ENCODE results near the gene SDK1. TPM values are rescaled to one million over a fixed set of nuclear protein-coding genes. Genes with fewer than 3 reads are reported as not detected.
A peak's percentile ranks its signal among the peaks of the same experiment; 100 is the strongest.

SDK1 gene
- total and polyA plus RNA-seq, 2 experiments from 2014 or later: 2.1 to 10.0 TPM

DNA sequence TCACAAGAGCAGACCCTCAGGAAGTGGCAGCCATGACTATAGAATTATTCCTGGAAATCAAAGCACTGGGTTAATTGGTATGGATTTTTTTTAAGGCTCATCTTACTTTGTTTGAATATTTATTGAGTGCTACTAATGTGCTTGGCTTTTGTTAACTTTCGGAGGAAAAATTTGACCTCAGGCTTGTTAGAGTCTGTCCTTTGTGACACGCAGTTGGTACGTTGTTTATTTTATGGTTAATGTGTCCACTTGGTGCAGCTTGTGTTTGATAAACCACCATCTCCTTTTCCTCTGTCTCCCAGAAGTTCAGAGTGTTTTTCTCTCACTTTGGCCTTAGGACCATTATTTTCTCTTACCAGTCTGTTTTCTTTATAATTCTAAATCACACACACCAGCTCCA, 268.6 kb downstream of the SDK1 start:
- TF ChIP-seq EZH2 (IDR thresholded peaks at IDR 0.05; ENCODE audit: low read depth, unreplicated experiment): no peak
- no peak for TF ChIP-seq STAT1 (IDR thresholded peaks at IDR 0.05; ENCODE audit: unreplicated experiment)
- TF ChIP-seq EZH2phosphoT487 (IDR thresholded peaks at IDR 0.05; ENCODE audit: unreplicated experiment): no peak
- TF ChIP-seq, protein P1, sequence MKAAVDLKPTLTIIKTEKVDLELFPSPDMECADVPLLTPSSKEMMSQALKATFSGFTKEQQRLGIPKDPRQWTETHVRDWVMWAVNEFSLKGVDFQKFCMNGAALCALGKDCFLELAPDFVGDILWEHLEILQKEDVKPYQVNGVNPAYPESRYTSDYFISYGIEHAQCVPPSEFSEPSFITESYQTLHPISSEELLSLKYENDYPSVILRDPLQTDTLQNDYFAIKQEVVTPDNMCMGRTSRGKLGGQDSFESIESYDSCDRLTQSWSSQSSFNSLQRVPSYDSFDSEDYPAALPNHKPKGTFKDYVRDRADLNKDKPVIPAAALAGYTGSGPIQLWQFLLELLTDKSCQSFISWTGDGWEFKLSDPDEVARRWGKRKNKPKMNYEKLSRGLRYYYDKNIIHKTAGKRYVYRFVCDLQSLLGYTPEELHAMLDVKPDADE (IDR thresholded peaks at IDR 0.05): no peak
- TF ChIP-seq, protein P2, sequence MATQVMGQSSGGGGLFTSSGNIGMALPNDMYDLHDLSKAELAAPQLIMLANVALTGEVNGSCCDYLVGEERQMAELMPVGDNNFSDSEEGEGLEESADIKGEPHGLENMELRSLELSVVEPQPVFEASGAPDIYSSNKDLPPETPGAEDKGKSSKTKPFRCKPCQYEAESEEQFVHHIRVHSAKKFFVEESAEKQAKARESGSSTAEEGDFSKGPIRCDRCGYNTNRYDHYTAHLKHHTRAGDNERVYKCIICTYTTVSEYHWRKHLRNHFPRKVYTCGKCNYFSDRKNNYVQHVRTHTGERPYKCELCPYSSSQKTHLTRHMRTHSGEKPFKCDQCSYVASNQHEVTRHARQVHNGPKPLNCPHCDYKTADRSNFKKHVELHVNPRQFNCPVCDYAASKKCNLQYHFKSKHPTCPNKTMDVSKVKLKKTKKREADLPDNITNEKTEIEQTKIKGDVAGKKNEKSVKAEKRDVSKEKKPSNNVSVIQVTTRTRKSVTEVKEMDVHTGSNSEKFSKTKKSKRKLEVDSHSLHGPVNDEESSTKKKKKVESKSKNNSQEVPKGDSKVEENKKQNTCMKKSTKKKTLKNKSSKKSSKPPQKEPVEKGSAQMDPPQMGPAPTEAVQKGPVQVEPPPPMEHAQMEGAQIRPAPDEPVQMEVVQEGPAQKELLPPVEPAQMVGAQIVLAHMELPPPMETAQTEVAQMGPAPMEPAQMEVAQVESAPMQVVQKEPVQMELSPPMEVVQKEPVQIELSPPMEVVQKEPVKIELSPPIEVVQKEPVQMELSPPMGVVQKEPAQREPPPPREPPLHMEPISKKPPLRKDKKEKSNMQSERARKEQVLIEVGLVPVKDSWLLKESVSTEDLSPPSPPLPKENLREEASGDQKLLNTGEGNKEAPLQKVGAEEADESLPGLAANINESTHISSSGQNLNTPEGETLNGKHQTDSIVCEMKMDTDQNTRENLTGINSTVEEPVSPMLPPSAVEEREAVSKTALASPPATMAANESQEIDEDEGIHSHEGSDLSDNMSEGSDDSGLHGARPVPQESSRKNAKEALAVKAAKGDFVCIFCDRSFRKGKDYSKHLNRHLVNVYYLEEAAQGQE (IDR thresholded peaks at IDR 0.05; ENCODE audit: unreplicated experiment): no peak
- no peak for TF ChIP-seq POLR2AphosphoS5 (IDR thresholded peaks at IDR 0.05; ENCODE audit: low read depth)
- no peaks in the 10 kb centered on the region for H3F3A ChIP-seq (replicated peaks; ENCODE audit: low read depth)
- no peak overlapping the region for H3K4me3 ChIP-seq
- DNase-seq (ENCODE audit: low spot score) (no peak), ATAC-seq (no peak)
- H3K4me2 ChIP-seq: no peak overlapping the region
- H3K4me1 ChIP-seq (ENCODE audit: insufficient read depth): peaks cover 14% of the 10 kb centered on the region
- H3K4me1 Mint-ChIP-seq: peaks cover 16% of the 10 kb centered on the region
- H3K27me3 ChIP-seq (ENCODE audit: insufficient read depth): no peaks in the 10 kb centered on the region
- no peaks in the 10 kb centered on the region for H3K9me3 Mint-ChIP-seq
- H3K4me3 Mint-ChIP-seq: no peak overlapping the region
- no peaks in the 10 kb centered on the region for H4K20me1 ChIP-seq (replicated peaks; ENCODE audit: insufficient read depth)
- H3K27ac Mint-ChIP-seq: no peak overlapping the region
- no peaks in the 10 kb centered on the region for H3K36me3 ChIP-seq (ENCODE audit: insufficient read depth)
- no peaks in the 10 kb centered on the region for H3K36me3 Mint-ChIP-seq (ENCODE audit: low read depth)
- H3K27ac ChIP-seq (ENCODE audit: low read depth): no peak overlapping the region
- H3K79me2 ChIP-seq (replicated peaks; ENCODE audit: insufficient read depth): no peaks in the 10 kb centered on the region
- no peak overlapping the region for H2AFZ ChIP-seq
- no peaks in the 10 kb centered on the region for H3K9me2 ChIP-seq (ENCODE audit: insufficient read depth)
- peaks cover 1% of the 10 kb centered on the region for H3K27me3 Mint-ChIP-seq (ENCODE audit: insufficient read depth, low read depth, poor library complexity)

DNA sequence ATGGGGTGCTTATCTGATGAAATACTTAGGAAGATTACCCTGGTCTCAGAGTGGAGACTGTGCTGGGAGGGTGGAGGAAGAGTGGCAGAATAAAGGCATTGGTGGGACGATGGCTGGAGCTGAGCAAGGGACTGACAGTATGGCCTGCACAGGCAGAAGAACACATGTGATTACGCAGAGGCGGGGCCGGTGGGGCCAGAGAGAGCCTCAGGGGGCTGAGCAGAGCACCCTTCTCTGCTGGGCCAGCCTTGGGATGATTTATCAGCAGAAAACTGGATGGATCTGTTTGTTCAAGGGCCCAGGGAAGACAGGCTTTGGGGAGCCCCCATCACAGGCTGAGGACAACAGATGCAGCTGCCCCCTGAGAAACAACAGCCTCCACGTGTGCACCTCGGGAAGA, 272.1 kb downstream of the SDK1 start:
- Histone ChIP-seq H3F3A (replicated peaks; ENCODE audit: low read depth) (no peaks in the 10 kb centered on the region), H3K4me2 (peak overlapping the region; percentile 38; the same call in 1 of the 2 replicates), H3K4me3 (no peak overlapping the region), H3K27me3 (ENCODE audit: insufficient read depth) (no peaks in the 10 kb centered on the region), H3K79me2 (replicated peaks; ENCODE audit: insufficient read depth) (no peaks in the 10 kb centered on the region), H3K27ac (ENCODE audit: low read depth) (no peak overlapping the region), H3K36me3 (ENCODE audit: insufficient read depth) (peaks cover 5% of the 10 kb centered on the region; the same call in 1 of the 2 replicates), H2AFZ (no peak overlapping the region), H4K20me1 (replicated peaks; ENCODE audit: insufficient read depth) (no peaks in the 10 kb centered on the region), H3K4me1 (ENCODE audit: insufficient read depth) (peaks cover 14% of the 10 kb centered on the region), H3K9me2 (ENCODE audit: insufficient read depth) (no peaks in the 10 kb centered on the region)
- Mint-ChIP-seq H3K4me1 (peaks cover 16% of the 10 kb centered on the region), H3K4me3 (no peak overlapping the region; the same call in 2 of the 3 replicates), H3K27ac (peak overlapping the region; percentile 74), H3K9me3 (peaks cover 15% of the 10 kb centered on the region), H3K36me3 (ENCODE audit: low read depth) (peaks cover 11% of the 10 kb centered on the region), H3K27me3 (ENCODE audit: insufficient read depth, low read depth, poor library complexity) (peaks cover 1% of the 10 kb centered on the region)
- ATAC-seq (peak; percentile 25; the same call in 2 of the 3 replicates), DNase-seq (ENCODE audit: low spot score) (no peak)
- TF ChIP-seq POLR2AphosphoS5 (IDR thresholded peaks at IDR 0.05; ENCODE audit: low read depth) (no peak), ZNF331 (CRISPR knock-in tag; IDR thresholded peaks at IDR 0.05; ENCODE audit: low read depth) (no peak), NANOG (IDR thresholded peaks at IDR 0.05; ENCODE audit: borderline replicate concordance) (no peak), CREB1 (CRISPR knock-in tag; IDR thresholded peaks at IDR 0.05; ENCODE audit: low read depth) (no peak)
- TF ChIP-seq, protein P3, sequence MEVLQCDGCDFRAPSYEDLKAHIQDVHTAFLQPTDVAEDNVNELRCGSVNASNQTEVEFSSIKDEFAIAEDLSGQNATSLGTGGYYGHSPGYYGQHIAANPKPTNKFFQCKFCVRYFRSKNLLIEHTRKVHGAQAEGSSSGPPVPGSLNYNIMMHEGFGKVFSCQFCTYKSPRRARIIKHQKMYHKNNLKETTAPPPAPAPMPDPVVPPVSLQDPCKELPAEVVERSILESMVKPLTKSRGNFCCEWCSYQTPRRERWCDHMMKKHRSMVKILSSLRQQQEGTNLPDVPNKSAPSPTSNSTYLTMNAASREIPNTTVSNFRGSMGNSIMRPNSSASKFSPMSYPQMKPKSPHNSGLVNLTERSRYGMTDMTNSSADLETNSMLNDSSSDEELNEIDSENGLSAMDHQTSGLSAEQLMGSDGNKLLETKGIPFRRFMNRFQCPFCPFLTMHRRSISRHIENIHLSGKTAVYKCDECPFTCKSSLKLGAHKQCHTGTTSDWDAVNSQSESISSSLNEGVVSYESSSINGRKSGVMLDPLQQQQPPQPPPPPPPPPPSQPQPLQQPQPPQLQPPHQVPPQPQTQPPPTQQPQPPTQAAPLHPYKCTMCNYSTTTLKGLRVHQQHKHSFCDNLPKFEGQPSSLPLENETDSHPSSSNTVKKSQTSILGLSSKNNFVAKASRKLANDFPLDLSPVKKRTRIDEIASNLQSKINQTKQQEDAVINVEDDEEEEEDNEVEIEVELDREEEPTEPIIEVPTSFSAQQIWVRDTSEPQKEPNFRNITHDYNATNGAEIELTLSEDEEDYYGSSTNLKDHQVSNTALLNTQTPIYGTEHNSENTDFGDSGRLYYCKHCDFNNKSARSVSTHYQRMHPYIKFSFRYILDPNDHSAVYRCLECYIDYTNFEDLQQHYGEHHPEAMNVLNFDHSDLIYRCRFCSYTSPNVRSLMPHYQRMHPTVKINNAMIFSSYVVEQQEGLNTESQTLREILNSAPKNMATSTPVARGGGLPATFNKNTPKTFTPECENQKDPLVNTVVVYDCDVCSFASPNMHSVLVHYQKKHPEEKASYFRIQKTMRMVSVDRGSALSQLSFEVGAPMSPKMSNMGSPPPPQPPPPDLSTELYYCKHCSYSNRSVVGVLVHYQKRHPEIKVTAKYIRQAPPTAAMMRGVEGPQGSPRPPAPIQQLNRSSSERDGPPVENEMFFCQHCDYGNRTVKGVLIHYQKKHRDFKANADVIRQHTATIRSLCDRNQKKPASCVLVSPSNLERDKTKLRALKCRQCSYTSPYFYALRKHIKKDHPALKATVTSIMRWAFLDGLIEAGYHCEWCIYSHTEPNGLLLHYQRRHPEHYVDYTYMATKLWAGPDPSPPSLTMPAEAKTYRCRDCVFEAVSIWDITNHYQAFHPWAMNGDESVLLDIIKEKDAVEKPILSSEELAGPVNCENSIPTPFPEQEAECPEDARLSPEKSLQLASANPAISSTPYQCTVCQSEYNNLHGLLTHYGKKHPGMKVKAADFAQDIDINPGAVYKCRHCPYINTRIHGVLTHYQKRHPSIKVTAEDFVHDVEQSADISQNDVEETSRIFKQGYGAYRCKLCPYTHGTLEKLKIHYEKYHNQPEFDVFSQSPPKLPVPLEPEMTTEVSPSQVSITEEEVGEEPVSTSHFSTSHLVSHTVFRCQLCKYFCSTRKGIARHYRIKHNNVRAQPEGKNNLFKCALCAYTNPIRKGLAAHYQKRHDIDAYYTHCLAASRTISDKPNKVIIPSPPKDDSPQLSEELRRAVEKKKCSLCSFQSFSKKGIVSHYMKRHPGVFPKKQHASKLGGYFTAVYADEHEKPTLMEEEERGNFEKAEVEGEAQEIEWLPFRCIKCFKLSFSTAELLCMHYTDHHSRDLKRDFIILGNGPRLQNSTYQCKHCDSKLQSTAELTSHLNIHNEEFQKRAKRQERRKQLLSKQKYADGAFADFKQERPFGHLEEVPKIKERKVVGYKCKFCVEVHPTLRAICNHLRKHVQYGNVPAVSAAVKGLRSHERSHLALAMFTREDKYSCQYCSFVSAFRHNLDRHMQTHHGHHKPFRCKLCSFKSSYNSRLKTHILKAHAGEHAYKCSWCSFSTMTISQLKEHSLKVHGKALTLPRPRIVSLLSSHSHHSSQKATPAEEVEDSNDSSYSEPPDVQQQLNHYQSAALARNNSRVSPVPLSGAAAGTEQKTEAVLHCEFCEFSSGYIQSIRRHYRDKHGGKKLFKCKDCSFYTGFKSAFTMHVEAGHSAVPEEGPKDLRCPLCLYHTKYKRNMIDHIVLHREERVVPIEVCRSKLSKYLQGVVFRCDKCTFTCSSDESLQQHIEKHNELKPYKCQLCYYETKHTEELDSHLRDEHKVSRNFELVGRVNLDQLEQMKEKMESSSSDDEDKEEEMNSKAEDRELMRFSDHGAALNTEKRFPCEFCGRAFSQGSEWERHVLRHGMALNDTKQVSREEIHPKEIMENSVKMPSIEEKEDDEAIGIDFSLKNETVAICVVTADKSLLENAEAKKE (CRISPR knock-in tag; IDR thresholded peaks at IDR 0.05): no peak

All from GM23338 (cell line).